ENCODE results near the gene ZNF768.
A peak's percentile ranks its signal among the peaks of the same experiment; 100 is the strongest.
"Not testable (repeated sequence)": the region's sequence is repeated elsewhere in the genome, so short reads cannot be mapped to it uniquely, and the experiment has no call there.

ZNF768 gene

DNA sequence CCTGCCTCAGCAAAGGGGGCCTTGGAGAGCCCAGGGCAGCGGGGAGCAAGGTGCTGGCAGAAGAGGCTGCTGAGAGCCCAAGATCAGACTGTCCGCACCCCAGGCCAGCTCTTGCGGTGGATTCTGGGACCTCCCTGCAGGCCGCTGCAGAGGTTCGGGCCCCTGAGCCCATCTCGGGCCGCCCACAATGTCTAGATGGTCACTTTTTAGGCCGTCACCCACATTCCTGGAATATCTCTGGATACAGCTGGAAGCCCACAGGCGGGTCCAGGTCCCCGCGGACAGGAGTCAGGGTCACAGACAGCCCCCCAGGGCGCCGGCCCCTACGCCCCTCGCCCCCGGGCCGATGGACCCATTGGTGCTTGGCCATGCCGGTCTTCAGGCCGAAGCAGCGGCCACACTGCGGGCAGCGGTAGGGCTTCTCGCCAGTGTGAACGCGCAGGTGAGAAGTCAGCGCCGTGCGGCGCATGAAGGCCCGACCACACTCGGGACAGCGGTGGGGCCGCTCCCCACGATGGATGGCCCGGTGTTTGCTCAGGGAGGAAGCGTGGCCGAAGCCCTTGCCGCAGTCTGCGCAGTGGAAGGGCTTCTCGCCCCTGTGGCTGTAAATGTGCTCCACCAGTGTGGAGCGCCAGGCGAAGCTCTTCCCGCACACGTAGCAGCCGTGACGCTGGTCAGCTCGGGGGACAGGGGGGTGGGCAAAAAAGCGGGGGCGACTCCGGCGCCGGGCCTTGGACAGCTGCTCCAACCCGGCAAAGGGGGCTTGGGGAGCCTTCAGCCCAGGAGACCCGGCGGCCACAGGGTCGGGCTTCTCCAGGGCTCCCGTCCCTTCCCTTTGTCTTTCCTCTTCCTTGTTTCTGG is 6.1 kb upstream of the ZNF768 start:
- DNase-seq, result no peak

- DNase-seq, result no peak
These were observed 4.0 kb upstream of the ZNF768 start for GRCh38 chr16:30530163-30531037.

DNA sequence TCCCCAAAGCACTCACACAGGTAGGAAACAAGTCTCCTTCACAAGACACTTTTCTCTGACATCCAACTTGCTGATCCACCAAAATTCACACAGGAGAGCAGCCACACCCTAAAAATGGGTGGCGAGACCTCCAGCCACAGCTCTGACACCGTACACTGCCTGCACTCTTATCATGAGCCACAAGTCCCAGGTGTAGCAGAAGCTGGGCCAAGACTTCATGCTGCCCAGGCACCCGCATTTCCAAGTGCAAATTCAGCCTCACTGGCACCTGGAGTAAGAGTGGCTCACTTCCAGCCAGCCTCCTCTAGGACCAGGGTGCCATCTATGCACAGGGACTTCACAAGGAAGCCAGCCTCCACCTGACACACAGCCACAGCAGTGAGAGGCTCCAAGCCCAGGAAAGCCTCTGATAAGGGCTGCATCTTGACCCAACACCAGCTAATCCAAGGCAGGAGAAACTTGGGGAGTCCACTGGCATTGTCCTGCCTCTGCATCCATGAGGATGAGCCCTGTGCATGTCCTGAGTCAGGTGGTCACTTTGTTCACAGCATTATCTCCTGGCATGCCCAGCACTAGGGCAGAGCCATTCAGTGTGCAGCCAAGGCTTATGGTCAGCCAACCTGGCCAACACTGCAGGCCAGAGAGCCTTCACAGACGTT is 2.6 kb upstream of the ZNF768 start:
- no peak for DNase-seq

DNA sequence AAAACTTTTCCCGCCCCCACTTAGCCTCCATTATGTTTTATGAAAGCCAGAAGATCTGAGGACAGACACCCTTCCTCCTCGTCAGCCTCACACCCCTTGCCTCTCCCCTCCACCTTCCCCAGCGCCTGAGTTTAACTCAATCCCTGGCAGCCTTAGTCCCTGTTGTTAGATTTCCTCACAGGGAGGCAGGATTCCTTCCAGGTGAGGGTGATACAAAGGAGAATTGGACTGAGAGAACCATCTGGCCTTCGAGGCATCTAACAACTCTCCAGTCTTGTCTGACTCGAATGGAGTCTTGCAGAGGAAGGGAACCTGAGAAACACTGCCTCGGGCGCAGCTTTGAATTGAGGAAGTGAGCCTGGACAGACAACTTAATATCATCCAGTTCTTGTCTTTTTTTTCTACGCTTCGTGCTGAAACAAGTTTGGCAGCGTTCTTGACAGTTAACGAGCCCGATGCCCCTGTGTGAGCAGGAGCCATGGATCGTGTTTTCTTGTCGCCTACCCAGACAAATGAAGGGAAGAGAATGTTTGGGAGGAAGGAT is 1.3 kb upstream of the ZNF768 start:
- DNase-seq, result no peak

- DNase-seq, result peak; percentile 98
These were observed 663 bp upstream of the ZNF768 start for GRCh38 chr16:30526823-30527634.

DNA sequence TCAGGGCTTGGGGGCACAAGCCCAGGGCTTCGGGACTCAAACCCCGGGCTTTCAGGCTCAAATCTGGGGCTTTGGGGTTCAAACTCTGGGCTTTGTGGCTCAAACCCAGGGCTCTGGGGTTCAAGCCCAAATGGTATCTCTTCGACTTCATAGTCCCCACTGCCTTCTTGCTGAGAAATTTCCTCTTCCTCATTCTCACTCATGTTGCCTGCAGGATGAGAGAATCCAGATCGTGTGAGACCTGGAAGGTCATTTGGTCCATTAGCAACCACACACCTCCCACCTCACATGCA is 576 bp downstream of the ZNF768 start:
- no peak for DNase-seq

GRCh38 chr16:30524575-30525568 is 1.5 kb downstream of the ZNF768 start:
- no peak for DNase-seq

GRCh38 chr16:30523768-30524574 is 2.4 kb downstream of the ZNF768 start:
- DNase-seq, result no peak

- DNase-seq, result not testable (repeated sequence)
These were observed 3.5 kb downstream of the ZNF768 start for GRCh38 chr16:30522702-30523463.

- no peak for DNase-seq
These were observed 4.3 kb downstream of the ZNF768 start for GRCh38 chr16:30521873-30522641.

GRCh38 chr16:30521476-30521872 is 4.9 kb downstream of the ZNF768 start:
- DNase-seq, result no peak

DNA sequence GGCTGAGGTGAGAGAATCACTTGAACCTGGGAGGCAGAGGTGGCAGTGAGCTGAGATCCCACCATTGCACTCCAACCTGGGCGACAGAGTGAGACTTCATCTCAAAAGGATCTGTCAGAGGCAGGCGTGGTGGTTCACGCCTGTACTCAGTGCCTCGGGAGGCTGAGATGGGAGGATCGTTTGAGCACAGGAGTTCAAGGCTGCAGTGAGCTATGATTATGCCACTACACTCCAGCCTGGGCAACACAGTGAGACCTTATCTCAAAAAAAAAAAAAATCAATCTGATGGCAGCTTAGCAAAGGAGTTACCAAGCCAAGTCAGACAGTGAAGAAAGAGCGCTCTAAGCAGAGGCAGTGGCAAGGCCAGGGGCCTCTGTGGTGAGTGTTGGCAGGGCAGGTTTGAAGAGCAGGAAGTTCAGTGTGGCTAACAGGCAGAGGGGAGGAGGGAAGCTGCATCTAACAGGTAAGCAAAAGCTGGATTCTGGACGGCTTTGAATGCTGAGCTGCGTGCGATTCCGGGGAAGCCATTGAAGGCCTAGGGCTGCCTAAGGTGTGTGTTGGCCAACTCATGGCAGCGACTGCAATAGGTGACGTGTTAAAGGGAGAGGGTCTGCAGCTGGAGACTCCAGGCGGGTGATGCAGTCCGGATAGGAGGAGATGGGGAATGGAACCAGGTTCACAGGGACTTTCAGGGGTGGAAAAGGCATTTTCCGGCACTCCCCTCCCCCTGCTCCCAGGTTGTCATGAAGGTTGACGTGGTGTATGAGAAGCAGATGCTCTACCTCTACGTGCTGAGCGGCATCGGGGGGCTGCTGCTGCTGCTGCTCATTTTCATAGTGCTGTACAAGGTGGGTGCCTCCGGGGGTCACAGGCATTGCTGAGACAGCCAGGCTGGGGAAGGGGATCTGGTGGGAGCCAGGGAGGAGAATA is 7.0 kb downstream of the ZNF768 start:
- DNase-seq, result no peak

DNA sequence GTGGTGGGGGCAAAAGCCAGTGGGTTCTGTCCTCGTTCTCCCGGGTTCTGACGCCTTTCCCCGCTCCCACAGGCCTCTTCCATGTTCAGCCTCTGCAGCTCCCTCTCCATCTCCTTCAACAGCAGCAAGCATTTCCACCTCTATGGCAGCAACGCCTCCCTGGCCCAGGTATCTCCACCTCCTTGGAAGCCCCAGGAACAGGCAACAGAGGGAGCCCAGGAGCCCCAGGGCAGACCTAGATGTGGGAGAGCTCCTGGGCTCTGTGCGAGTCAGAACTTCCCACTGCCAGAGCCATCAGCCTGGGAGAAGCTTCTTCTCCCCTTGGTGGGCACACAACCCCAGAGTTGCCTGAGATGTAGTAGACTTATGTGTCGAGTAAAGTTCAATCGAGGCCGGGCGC is 7.8 kb downstream of the ZNF768 start:
- no peak for DNase-seq

DNA sequence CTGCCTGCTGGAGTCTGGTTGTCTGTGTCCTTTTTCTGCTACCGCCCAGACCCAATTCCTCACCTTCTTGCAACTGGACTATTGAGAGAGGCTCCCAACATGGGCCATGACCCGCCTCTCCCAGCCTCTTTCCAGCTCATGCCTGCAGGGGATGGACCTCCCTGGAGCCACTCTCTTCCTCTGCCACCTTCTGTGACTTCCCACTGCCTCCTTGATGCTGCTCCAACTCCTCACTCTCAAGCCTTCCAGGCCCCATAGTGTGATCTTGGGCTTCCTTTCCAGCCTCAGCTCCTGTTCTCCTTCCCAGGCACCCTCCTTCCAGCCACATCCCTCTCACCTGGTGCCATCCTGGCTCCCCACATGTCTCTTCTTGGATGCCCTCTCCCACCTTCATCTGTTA is 11.1 kb downstream of the ZNF768 start:
- DNase-seq, result no peak

DNA sequence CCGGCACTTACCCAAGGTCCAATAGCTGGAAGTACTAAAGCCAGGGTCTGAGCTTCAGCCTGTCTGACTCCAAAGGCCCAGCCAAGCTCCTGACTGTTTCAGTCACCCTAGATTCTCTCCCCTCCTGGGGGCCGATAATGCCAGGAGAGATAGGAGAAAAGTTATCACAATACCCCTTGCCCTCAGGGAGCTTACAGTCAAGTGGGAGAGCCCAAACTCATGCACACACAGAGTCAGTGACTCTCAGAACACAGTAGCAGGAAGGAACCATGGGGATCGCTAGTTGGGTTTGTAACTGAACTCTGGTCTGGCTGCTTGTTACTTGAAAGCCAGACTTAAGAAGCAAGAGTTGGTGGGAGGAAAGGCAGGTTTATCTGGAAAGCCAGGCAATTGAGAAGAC is 14.9 kb downstream of the ZNF768 start:
- no peak for DNase-seq

GRCh38 chr16:30510376-30510938 is 15.9 kb downstream of the ZNF768 start:
- no peak for DNase-seq

GRCh38 chr16:30509081-30509765 is 17.1 kb downstream of the ZNF768 start:
- no peak for DNase-seq
